ENCODE measurements around the gene UNC5A. TPM values are rescaled to one million over a fixed set of nuclear protein-coding genes. Genes with fewer than 3 reads are reported as not detected.
"Not testable (repeated sequence)": the region's sequence is repeated elsewhere in the genome, so short reads cannot be mapped to it uniquely, and the experiment has no call there.

Gene UNC5A
- total RNA-seq, 2 experiments from 2014 or later, result not detected

DNA sequence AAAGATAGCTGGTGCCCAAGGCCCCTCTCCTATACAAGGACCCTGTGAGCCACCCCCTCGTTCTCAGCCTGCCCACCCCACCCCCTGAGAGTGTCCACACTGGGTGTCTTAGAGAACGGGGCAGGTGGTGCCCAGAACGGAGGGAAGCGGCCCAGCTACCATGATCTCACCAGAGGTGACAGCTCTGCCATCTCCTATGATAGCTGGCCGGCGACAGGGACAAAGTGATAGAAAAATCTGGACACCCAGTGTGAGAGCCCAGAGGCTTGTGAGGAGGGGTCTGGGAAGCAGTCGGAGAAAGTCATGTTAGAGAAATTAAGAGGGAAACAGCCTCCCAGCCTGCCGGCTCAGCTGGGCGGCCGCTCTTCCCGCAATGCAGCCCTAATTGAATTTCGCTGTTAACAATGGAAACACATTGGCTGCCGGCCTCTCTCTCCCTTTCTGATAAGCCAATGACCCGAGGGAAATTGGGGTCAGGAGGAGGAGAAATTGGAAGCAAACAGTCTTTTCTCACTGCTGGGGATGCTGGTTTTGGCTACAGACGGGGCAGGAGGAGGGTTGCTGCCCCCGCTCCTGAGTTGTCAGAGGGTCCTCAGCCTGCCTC, 56.5 kb downstream of the UNC5A start:
- no peak overlapping the region for H3K27ac Mint-ChIP-seq
- ChIA-PET CTCF (no interaction called here), POLR2A (no interaction called here)
- peaks cover 4% of the 10 kb centered on the region for H3K9me3 Mint-ChIP-seq
- peaks cover 24% of the 10 kb centered on the region for H3K27me3 Mint-ChIP-seq
- peaks cover 2% of the 10 kb centered on the region for H3K36me3 Mint-ChIP-seq (ENCODE audit: low read depth)
- no peaks in the 10 kb centered on the region for H3K4me1 Mint-ChIP-seq
- no peak for DNase-seq
- H3K4me3 Mint-ChIP-seq, result no peak overlapping the region

DNA sequence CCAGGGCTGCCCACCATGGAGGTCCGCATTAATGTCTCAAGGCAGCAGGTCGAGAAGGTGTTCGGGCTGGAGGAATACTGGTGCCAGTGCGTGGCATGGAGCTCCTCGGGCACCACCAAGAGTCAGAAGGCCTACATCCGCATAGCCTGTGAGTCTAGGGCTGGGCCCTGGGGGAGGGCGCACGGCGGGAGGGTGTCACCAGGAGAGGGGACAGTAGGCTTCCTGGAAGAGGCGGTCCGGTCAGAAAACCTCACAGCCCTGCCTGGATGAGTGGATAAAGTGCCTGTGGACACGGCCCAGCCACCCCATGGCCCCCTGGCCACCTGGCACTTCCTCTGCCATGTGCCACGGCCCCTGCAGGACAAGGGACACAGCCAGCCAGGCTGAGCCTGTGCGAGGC, 57.8 kb downstream of the UNC5A start:
- Mint-ChIP-seq H3K4me3 (no peak overlapping the region), H3K9me3 (peaks cover 7% of the 10 kb centered on the region), H3K27me3 (peaks cover 20% of the 10 kb centered on the region), H3K36me3 (ENCODE audit: low read depth) (peaks cover 2% of the 10 kb centered on the region), H3K4me1 (no peaks in the 10 kb centered on the region), H3K27ac (no peak overlapping the region)
- ChIA-PET POLR2A (no interaction called here), CTCF (no interaction called here)
- DNase-seq, result no peak

DNA sequence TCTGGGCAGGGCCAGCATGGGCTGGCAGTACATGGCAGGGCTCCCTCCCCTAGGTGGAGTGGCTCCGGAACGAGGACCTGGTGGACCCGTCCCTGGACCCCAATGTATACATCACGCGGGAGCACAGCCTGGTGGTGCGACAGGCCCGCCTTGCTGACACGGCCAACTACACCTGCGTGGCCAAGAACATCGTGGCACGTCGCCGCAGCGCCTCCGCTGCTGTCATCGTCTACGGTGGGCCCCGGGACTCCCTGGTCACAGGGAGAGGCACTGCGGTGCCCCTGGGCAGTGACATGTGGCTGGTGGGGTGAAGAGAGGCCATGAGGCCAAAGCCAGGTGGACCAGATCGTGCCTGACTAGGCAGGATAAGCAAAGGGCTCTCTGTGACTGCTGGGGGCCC, 58.4 kb downstream of the UNC5A start:
- Mint-ChIP-seq H3K4me3 (no peak overlapping the region), H3K27me3 (peaks cover 17% of the 10 kb centered on the region), H3K36me3 (ENCODE audit: low read depth) (peaks cover 2% of the 10 kb centered on the region), H3K27ac (no peak overlapping the region), H3K4me1 (no peaks in the 10 kb centered on the region), H3K9me3 (peaks cover 8% of the 10 kb centered on the region)
- CTCF ChIA-PET, result no interaction called here
- no peak for DNase-seq
- POLR2A ChIA-PET, result no interaction called here

DNA sequence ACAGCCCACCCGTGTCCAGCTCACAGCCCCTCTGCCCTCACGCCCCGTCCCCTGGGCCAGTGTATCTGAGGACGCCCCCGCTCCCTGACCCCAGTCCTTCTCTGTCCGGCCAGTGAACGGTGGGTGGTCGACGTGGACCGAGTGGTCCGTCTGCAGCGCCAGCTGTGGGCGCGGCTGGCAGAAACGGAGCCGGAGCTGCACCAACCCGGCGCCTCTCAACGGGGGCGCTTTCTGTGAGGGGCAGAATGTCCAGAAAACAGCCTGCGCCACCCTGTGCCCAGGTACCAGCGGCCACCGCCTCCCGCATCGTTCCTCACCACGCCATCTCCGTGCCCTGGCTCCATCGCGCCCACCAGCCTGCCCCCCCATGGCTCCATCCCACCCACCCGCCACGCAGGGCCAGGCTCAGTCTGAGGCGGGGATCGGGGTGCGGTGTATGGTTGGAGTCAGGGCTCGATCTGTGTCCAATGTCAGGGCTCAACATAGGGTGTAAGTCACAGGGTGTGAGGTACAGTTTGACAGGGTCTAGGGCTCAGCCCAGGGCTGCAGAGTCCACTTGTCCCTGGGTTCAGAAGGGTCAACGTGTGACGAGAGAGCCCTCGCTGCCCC, 59.2 kb downstream of the UNC5A start:
- Mint-ChIP-seq H3K36me3 (ENCODE audit: low read depth) (peaks cover 2% of the 10 kb centered on the region), H3K9me3 (peaks cover 8% of the 10 kb centered on the region), H3K27me3 (peaks cover 17% of the 10 kb centered on the region), H3K4me1 (no peaks in the 10 kb centered on the region), H3K27ac (no peak overlapping the region), H3K4me3 (no peak overlapping the region)
- ChIA-PET POLR2A (no interaction called here), CTCF (no interaction called here)
- DNase-seq, result no peak

DNA sequence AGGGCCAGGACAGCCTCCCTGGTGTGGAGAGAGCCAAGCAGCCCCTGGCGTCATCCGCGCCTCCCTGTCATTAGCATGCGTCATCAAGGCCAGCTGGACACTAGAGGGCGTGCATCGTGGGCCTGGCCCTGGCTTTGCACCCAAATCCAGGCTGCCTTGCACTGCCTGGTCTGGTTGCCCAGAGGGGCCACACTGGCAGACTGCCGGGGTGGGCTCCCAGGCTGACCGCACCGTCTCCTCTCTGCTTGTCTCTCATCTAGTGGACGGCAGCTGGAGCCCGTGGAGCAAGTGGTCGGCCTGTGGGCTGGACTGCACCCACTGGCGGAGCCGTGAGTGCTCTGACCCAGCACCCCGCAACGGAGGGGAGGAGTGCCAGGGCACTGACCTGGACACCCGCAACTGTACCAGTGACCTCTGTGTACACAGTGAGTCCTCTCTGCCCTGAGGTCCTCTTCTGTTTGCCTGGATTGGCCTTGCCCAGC, 59.8 kb downstream of the UNC5A start:
- H3K36me3 Mint-ChIP-seq (ENCODE audit: low read depth), result peaks cover 2% of the 10 kb centered on the region
- H3K9me3 Mint-ChIP-seq, result peaks cover 8% of the 10 kb centered on the region
- POLR2A ChIA-PET, result no interaction called here
- no peak overlapping the region for H3K4me3 Mint-ChIP-seq
- no peak overlapping the region for H3K27ac Mint-ChIP-seq
- peaks cover 21% of the 10 kb centered on the region for H3K27me3 Mint-ChIP-seq
- H3K4me1 Mint-ChIP-seq, result no peaks in the 10 kb centered on the region
- DNase-seq, result no peak
- CTCF ChIA-PET, result no interaction called here

DNA sequence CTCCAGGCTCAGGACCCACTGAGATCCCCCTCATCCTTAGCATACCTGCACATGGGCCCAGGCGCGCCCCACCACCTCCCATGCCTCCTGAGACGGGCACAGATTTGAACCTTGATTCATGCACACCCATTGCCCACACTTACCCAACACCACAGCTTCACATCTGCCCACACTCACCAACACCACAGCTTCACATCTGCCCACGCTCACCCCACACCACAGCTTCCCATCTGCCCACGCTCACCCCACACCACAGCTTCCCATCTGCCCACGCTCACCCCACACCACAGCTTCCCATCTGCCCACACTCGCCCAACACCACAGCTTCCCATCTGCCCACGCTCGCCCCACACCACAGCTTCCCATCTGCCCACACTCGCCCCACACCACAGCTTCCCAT, 60.3 kb downstream of the UNC5A start:
- peaks cover 23% of the 10 kb centered on the region for H3K27me3 Mint-ChIP-seq
- H3K36me3 Mint-ChIP-seq (ENCODE audit: low read depth); DNase-seq; POLR2A ChIA-PET; H3K4me3 Mint-ChIP-seq; H3K27ac Mint-ChIP-seq; H3K4me1 Mint-ChIP-seq; H3K9me3 Mint-ChIP-seq; CTCF ChIA-PET: not testable (repeated sequence)

DNA sequence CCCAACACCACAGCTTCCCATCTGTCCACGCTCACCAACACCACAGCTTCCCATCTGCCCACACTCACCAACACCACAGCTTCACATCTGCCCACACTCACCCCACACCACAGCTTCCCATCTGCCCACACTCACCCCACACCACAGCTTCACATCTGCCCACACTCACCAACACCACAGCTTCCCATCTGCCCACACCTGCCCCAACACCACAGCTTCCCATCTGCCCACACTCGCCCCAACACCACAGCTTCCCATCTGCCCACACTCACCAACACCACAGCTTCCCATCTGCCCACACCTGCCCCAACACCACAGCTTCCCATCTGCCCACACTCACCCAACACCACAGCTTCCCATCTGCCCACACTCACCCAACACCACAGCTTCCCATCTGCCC, 62.2 kb downstream of the UNC5A start:
- H3K4me1 Mint-ChIP-seq; H3K4me3 Mint-ChIP-seq; H3K36me3 Mint-ChIP-seq (ENCODE audit: low read depth); POLR2A ChIA-PET; H3K27ac Mint-ChIP-seq; H3K9me3 Mint-ChIP-seq; CTCF ChIA-PET; DNase-seq: not testable (repeated sequence)
- peaks cover 17% of the 10 kb centered on the region for H3K27me3 Mint-ChIP-seq

DNA sequence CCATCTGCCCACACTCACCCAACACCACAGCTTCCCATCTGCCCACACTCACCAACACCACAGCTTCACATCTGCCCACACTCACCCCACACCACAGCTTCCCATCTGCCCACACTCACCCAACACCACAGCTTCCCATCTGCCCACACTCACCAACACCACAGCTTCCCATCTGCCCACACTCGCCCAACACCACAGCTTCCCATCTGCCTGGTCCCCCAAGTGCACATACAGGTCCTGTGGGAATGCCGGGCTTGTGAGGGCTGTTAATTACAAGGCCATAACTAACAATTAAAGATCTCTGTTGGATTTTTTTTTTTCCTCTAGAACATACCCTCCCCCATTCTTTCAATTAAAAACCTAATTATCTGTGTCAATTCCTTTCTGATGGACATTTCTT, 62.7 kb downstream of the UNC5A start:
- H3K4me3 Mint-ChIP-seq; DNase-seq; CTCF ChIA-PET; H3K36me3 Mint-ChIP-seq (ENCODE audit: low read depth); H3K4me1 Mint-ChIP-seq; H3K9me3 Mint-ChIP-seq; POLR2A ChIA-PET: not testable (repeated sequence)
- Mint-ChIP-seq H3K27me3 (peaks cover 16% of the 10 kb centered on the region), H3K27ac (peak overlapping the region; percentile 37)

DNA sequence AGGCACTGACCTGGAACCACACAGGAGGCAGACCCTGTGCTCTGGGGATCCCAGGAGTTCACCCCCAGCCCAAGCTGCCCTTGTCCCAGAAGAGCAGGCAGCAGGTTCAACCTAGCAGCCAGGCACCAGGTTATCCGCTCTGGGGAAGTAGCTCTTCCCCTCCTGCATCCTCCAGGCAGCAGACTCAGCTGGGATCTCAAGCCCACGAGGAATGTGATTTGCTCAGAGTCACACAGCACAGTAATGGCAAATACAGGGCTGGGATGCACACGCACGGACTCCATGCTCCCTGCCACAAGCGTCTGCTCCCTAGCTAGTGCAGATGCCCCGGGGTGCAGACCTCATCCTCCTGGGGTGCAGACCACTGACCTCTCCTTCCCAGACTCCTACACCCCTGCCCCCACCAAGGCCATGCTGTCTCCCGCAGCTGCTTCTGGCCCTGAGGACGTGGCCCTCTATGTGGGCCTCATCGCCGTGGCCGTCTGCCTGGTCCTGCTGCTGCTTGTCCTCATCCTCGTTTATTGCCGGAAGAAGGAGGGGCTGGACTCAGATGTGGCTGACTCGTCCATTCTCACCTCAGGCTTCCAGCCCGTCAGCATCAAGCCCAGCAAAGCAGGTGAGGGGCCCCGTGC, 63.3 kb downstream of the UNC5A start:
- CTCF ChIA-PET, result no interaction called here
- POLR2A ChIA-PET, result no interaction called here
- Mint-ChIP-seq H3K4me1 (no peaks in the 10 kb centered on the region), H3K27me3 (peaks cover 16% of the 10 kb centered on the region), H3K9me3 (peaks cover 8% of the 10 kb centered on the region), H3K4me3 (no peak overlapping the region), H3K27ac (peak overlapping the region; percentile 37), H3K36me3 (ENCODE audit: low read depth) (peaks cover 2% of the 10 kb centered on the region)
- DNase-seq, result no peak

DNA sequence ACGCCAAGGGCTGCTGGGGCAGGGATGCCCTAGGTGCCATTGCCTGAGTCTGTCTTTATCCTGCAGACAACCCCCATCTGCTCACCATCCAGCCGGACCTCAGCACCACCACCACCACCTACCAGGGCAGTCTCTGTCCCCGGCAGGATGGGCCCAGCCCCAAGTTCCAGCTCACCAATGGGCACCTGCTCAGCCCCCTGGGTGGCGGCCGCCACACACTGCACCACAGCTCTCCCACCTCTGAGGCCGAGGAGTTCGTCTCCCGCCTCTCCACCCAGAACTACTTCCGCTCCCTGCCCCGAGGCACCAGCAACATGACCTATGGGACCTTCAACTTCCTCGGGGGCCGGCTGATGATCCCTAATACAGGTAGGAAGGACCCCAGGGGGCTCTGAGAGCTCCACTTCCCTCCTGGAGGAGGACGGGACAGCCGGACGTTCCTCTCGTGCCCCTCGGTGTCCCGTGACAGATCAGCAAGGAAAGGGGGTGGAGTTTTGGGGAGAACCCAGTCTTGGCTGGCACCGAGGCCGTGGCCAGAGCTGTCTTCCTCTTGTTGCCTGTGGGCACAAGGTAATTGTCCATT, 63.9 kb downstream of the UNC5A start:
- H3K9me3 Mint-ChIP-seq, result peaks cover 8% of the 10 kb centered on the region
- H3K4me3 Mint-ChIP-seq, result no peak overlapping the region
- H3K27me3 Mint-ChIP-seq, result peaks cover 16% of the 10 kb centered on the region
- peaks cover 2% of the 10 kb centered on the region for H3K36me3 Mint-ChIP-seq (ENCODE audit: low read depth)
- no peaks in the 10 kb centered on the region for H3K4me1 Mint-ChIP-seq
- no peak for DNase-seq
- CTCF ChIA-PET, result no interaction called here
- POLR2A ChIA-PET, result no interaction called here
- no peak overlapping the region for H3K27ac Mint-ChIP-seq

DNA sequence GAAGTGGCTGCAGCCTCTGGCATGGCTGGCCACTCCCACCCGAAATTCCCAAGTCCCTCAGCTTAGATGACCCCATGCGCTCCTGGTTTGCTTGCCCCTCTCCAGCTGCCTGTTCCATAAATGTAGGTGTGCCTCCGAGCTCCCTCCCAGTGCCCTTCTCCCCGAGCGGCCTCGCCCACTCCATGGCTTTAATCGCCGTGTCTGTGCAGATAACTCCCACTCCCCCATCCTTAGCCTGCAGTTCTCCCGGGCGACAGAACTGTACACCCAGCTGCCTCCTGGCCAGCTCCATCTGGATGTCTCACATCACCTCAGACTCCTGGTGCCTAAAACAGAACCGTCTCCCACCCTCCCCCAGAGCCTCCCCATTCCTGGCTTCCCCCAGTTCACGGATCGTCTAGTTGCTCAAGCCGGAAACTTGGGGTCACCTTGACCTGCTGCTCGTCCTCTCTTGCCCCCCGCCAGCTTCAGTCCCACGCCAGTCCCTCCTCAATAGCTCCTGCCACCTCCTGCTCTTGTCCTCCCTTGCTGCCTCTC, 64.7 kb downstream of the UNC5A start:
- Mint-ChIP-seq H3K27me3 (peaks cover 16% of the 10 kb centered on the region), H3K9me3 (peaks cover 8% of the 10 kb centered on the region), H3K4me1 (no peaks in the 10 kb centered on the region), H3K4me3 (no peak overlapping the region), H3K36me3 (ENCODE audit: low read depth) (peaks cover 2% of the 10 kb centered on the region), H3K27ac (no peak overlapping the region)
- ChIA-PET CTCF (no interaction called here), POLR2A (no interaction called here)
- no peak for DNase-seq

DNA sequence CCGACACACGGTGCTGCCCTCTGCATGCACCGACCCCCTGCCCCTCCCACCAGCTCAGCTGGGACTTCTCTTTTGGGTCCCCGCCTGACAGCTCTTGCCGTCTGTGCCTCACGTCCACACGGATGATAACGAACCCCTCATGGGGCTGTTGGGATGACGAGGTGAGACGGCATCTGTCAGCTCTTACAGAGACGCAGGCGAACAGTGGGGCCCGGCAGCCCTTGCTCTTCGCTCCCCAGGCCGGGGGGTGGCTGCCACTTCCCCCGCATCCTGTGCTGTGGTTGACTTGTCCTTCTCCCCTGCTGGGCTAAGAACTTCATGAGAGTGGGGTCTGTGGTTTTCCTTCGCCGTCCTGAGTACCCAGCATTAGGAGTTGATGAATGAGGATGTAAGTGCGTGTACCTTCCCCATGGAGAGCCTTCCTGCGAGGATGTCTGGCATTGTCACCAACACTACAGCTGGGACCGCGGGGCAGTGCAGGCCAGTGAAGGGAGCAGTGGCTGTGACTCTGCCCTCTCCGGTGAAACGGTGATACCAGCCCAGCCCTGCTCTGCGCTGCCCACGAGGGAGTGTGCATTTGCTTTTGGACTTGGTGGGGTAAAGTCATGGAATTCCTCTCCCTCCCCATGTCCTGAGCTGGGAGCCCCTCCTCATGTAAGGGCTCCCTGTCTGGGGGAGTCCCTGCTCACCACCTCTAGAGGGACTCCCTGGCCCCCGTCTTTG, 65.6 kb downstream of the UNC5A start:
- H3K4me3 Mint-ChIP-seq, result no peak overlapping the region
- no peaks in the 10 kb centered on the region for H3K4me1 Mint-ChIP-seq
- ChIA-PET POLR2A (no interaction called here), CTCF (interaction anchor here (0.6 kb wide), 1 partner anchor 216 kb away, joined by 4 read pairs; no protein-coding TSS in a partner anchor)
- no peak for DNase-seq
- no peak overlapping the region for H3K27ac Mint-ChIP-seq
- peaks cover 16% of the 10 kb centered on the region for H3K27me3 Mint-ChIP-seq
- H3K9me3 Mint-ChIP-seq, result peaks cover 4% of the 10 kb centered on the region
- no peaks in the 10 kb centered on the region for H3K36me3 Mint-ChIP-seq (ENCODE audit: low read depth)

Measured in activated CD4-positive, alpha-beta memory T cell treated with anti-CD3 and anti-CD28 coated beads, Interleukin-2, amount 10 ng/mL, durations not matched to agents 7 days and 5 days (primary cell).